Measurements from ENCODE around the gene CFAP46.

Gene CFAP46

DNA sequence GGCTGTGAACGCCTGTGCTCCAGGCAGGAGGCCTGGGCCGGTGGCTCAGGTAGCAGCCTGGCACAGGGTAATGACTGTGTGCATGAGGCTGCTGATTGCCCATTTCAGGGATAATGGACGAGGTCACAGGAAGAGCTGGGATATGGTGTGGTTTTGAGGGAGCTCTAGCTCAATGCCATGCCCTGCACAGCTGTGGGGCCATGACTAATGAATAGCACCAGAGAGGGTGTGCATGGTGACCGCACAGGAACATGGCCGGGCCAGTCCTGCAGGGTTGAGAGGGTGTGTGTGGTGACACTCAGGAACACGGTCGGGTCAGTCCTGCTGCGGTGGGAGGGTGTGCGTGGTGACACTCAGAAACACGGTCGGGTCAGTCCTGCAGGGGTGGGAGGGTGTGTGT is 178.3 kb downstream of the CFAP46 start:
- no peak for DNase-seq

DNA sequence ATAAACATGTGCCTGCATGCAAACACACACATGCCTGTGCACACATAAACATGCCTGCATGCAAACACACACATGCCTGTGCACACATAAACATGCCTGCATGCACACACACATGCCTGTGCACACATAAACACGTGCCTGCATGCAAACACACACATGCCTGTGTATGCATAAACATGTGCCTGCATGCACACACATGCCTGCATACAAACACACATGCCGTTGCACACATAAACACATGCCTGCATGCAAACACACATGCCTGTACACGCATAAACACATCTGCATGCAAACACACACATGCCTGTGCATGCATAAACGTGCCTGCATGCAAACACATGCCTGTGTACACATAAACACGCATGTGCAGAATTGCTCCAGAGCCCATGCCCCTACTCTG is 178.8 kb downstream of the CFAP46 start:
- DNase-seq, result no peak

DNA sequence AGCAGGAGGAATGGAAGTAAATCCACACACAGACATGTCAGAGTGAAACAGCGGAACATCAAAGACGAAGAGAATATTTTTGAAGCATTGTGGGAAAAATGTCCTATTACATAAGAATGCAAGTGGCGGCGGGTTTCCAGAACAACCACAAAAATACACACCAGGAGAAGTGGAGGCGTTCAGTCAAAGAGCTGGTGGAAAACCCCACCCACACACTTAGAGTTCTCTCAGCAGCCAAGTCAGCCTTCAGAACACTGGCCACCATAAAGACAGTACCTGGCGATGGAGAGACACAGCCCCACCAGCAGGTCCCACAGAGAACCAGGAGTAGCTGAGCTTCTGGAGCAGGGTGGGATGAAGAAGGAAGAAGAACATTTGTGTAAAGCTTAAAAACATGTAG is 180.1 kb downstream of the CFAP46 start:
- no peak for DNase-seq

DNA sequence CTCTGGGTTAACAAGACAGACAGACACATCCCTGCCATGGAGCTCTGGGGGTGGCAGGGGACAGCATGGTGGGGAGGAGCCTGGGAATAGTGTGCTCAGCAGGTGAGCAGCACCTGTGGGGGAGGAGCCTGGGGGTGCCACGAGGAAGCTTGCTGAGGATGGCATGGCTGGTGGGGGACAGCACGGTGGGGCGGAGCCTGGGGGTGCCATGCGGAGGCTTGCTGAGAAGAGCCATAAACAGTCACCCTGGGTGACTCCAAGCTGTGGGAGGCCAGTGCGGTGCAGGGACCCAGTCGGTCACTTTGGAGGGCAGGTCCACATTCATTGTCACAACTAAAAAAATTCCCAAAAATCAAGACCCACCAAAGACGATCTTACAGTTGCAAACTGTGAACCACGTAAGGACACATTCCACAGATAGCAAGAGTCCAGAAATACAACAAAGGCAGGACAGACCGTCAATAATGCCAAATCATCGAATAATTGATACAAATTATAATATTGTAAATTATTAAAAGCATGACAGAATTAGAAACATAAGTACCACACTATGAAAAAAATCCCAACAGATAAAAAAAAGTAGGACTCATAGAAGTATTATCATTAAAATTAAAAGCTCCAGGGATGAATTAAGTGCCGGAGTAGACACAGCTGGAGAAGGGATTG is 180.8 kb downstream of the CFAP46 start:
- DNase-seq, result no peak

DNA sequence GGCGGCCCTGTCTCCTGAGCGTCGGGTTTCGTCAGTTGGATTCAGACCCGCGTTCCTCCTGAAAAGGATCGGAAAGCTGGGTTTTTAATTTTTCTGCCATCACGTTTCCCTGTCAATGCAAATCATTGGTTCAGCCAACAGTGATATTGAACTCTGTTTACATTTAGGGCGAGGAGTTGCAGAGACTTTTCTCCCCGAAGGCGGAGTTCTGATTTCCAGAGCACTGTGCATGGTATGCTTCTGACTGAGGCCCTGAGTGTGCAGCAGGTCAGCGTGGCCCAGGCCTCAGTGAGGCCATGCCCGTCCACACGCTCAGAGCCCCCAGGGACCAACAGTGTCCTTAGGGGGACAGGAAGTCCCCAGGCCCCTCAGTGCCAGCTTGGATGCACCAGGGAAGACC is 183.5 kb downstream of the CFAP46 start:
- no peak for DNase-seq

Measured in CD4-positive, alpha-beta T cell treated with Interleukin-1 beta for 1 hour (primary cell).